K562 (cell line): ENCODE results near the gene CEP350. TPM values are rescaled to one million over a fixed set of nuclear protein-coding genes. Genes with fewer than 3 reads are reported as not detected.
A peak's percentile ranks its signal among the peaks of the same experiment; 100 is the strongest.

Experiments used
- ATAC-seq: fragments of 200-7000 bp; cut with Tn5 transposase; 3 replicates; pipeline ENCODE4 v1.9.1; 2020; ENCODE audit warnings: moderate library complexity
- BruUV-seq: library from RNA; stranded (reverse); fragments of 400-500 nt; replicated peaks from 2 replicates; lab custom pipeline; 2021; lab: Mats Ljungman, UMichigan
- CTCF ChIA-PET: fragments of 300-600 bp; formaldehyde crosslinking; extraction: SDS; loops from one replicate; lab custom pipeline; 2021; ENCODE audit warnings: low intra/inter-chr PET ratio; lab: Yijun Ruan, JAX
- POLR2A ChIA-PET: fragments of 300-600, 350-650 bp; sonication (Branson Sonifier 250); formaldehyde crosslinking; extraction: SDS; loops from one replicate; lab custom pipeline; 2021; ENCODE audit warnings: antibody characterized with exemption, inconsistent platforms; lab: Yijun Ruan, JAX
- DNase-seq, 4 experiments: peaks; one replicate each; pipeline versions ENCODE4 v3.0.0 to v3.0.0-alpha.2; 2011 to 2018; ENCODE audit warnings: low spot score in 3 of 4, mixed read lengths in 3 of 4; ENCODE audit errors: extremely low read depth in 1 of 4
- FAIRE-seq: peaks from 2 replicates; lab custom pipeline; 2011; peaks lifted over from hg19 to GRCh38; lab: Jason Lieb, UNC
- H2AFZ ChIP-seq: 2 replicates; pipeline ENCODE4 v1.6.0; 2011; ENCODE audit warnings: low read depth, low read length, control low read depth, inconsistent platforms
- H3K27ac ChIP-seq: fragments of 200-600 bp; 3 replicates; pipeline ENCODE4 v1.8.0; 2011; ENCODE audit warnings: low read depth, mild to moderate bottlenecking, control low read depth, inconsistent platforms, low read length, moderate library complexity, mixed read lengths; ENCODE audit errors: extremely low read depth
- H3K27me3 ChIP-seq, 2 experiments: fragments of 300-600 bp in 1 of 2; 2 replicates in 1 of 2; 3 replicates in 1 of 2; pipeline versions ENCODE4 v1.6.0 to v1.8.0; 2011; ENCODE audit warnings: inconsistent platforms in 2 of 2, low read length in 2 of 2, mild to moderate bottlenecking in 1 of 2, mixed read lengths in 1 of 2, moderate library complexity in 1 of 2; ENCODE audit not compliant: control insufficient read depth in 2 of 2, insufficient read depth in 2 of 2
- H3K36me3 ChIP-seq: fragments of 300-600 bp; 3 replicates; pipeline ENCODE4 v1.8.0; 2011; ENCODE audit warnings: mild to moderate bottlenecking, low read length, inconsistent platforms; ENCODE audit not compliant: control insufficient read depth, insufficient read depth
- H3K4me1 ChIP-seq, 2 experiments: fragments of 200-600 bp in 1 of 2; replicated peaks in 1 of 2; 2 replicates in 1 of 2; 3 replicates in 1 of 2; pipeline versions ENCODE4 v1.5.1 to v1.8.0; 2011; ENCODE audit warnings: inconsistent platforms in 2 of 2, low read length in 2 of 2, mild to moderate bottlenecking in 1 of 2, mixed read lengths in 1 of 2, moderate library complexity in 1 of 2; ENCODE audit not compliant: control insufficient read depth in 2 of 2, insufficient read depth in 2 of 2
- H3K4me2 ChIP-seq: 2 replicates; pipeline ENCODE4 v1.6.1; 2011; ENCODE audit warnings: low read length, control low read depth, inconsistent platforms, mixed read lengths; ENCODE audit not compliant: insufficient read depth
- H3K4me3 ChIP-seq: fragments of 200-600 bp; sonication (generic), shearing (Covaris generic); 2 replicates; pipeline ENCODE4 v1.5.1; 2016; ENCODE audit warnings: control low read depth, inconsistent platforms
- H3K79me2 ChIP-seq: fragments of 200-600 bp; 3 replicates; pipeline ENCODE4 v1.8.0; 2011; ENCODE audit warnings: low read length, inconsistent platforms; ENCODE audit not compliant: control insufficient read depth, insufficient read depth
- H3K9ac ChIP-seq, 2 experiments: 2 replicates each; pipeline versions ENCODE4 v1.6.0 to v1.6.1; 2011; ENCODE audit warnings: low read depth in 2 of 2, low read length in 2 of 2, control low read depth in 1 of 2, inconsistent platforms in 1 of 2, mild to moderate bottlenecking in 1 of 2, mixed read lengths in 1 of 2; ENCODE audit not compliant: insufficient read depth in 1 of 2
- H3K9me1 ChIP-seq: one replicate; pipeline ENCODE4 v1.6.0; 2011; ENCODE audit warnings: inconsistent platforms, mild to moderate bottlenecking, low read length, moderate library complexity; ENCODE audit not compliant: control insufficient read depth, insufficient read depth
- H3K9me3 ChIP-seq: replicated peaks from 2 replicates; pipeline ENCODE4 v1.5.1; 2011; ENCODE audit warnings: low read depth, low read length, inconsistent platforms; ENCODE audit not compliant: control insufficient read depth, insufficient read depth
- H4K20me1 ChIP-seq: replicated peaks from 2 replicates; pipeline ENCODE4 v1.6.1; 2011; ENCODE audit warnings: low read length, inconsistent platforms, mixed read lengths; ENCODE audit not compliant: control insufficient read depth, insufficient read depth
- MEF2D ChIP-seq: conservative IDR thresholded peaks from 2 replicates; pipeline ENCODE4 v1.6.1; 2016; ENCODE audit warnings: low read depth, missing genetic modification characterization, missing compliant biosample characterization
- MEIS2 ChIP-seq: fragments of 450-650 bp; IDR thresholded peaks from 2 replicates; pipeline ENCODE4 v1.6.1; 2014; ENCODE audit warnings: mild to moderate bottlenecking; ENCODE audit not compliant: partially characterized antibody
- NEUROD1 ChIP-seq: fragments of 150-350 bp; IDR thresholded peaks from 2 replicates; pipeline ENCODE4 v1.6.1; 2014; ENCODE audit warnings: borderline replicate concordance, low read length, low read depth; ENCODE audit not compliant: partially characterized antibody
- NFIC ChIP-seq: fragments of 450-650 bp; IDR thresholded peaks from 2 replicates; pipeline ENCODE4 v1.6.1; 2017; ENCODE audit warnings: mild to moderate bottlenecking, inconsistent platforms
- PHB2 ChIP-seq: fragments of 450-650 bp; IDR thresholded peaks from 2 replicates; pipeline ENCODE4 v1.6.1; 2017; ENCODE audit warnings: low read depth
- PHF20 ChIP-seq: fragments of 450-650 bp; IDR thresholded peaks from 2 replicates; pipeline ENCODE4 v1.6.1; 2018; ENCODE audit not compliant: partially characterized antibody
- PPARD ChIP-seq: fragments of 250-450 bp; sonication (Bioruptor Pico); IDR thresholded peaks from 2 replicates; pipeline ENCODE4 v1.8.0; 2022; ENCODE audit warnings: inconsistent platforms, mild to moderate bottlenecking, moderate library complexity
- PRPF4 ChIP-seq: fragments of 200-400 bp; formaldehyde crosslinking; IDR thresholded peaks from one replicate; pipeline ENCODE4 v1.6.1; 2017; ENCODE audit warnings: low read length, low read depth, mild to moderate bottlenecking; ENCODE audit not compliant: insufficient read depth, poor library complexity, severe bottlenecking
- RCOR1 ChIP-seq, 2 experiments: IDR thresholded peaks; 2 replicates each; pipeline ENCODE4 v1.6.1; 2012; ENCODE audit warnings: low read depth in 2 of 2, low read length in 2 of 2, borderline replicate concordance in 1 of 2, improper control_type of control experiment in 1 of 2
- TAF7 ChIP-seq: fragments of 450-650 bp; IDR thresholded peaks from 2 replicates; pipeline ENCODE4 v1.6.1; 2016; ENCODE audit warnings: missing genetic modification characterization, missing compliant biosample characterization
- ZBTB43 ChIP-seq: sonication (generic); formaldehyde crosslinking; IDR thresholded peaks from 2 replicates; pipeline ENCODE4 v1.8.0; 2023; ENCODE audit warnings: mild to moderate bottlenecking, missing genetic modification reagents
- ZNF134 ChIP-seq: fragments of 250-450 bp; sonication (Bioruptor Pico); conservative IDR thresholded peaks from 2 replicates; pipeline ENCODE4 v1.4.0; 2020
- ZNF197 ChIP-seq: fragments of 200-800 bp; sonication (Bioruptor generic); IDR thresholded peaks from 2 replicates; pipeline ENCODE4 v1.6.1; 2016; ENCODE audit warnings: low read depth, missing genetic modification characterization, missing compliant biosample characterization
- ZNF217 ChIP-seq: sonication (generic); formaldehyde crosslinking; IDR thresholded peaks from 2 replicates; pipeline ENCODE4 v1.8.0; 2022; ENCODE audit warnings: mild to moderate bottlenecking, missing genetic modification reagents
- ZNF586 ChIP-seq: fragments of 450-650 bp; formaldehyde crosslinking; conservative IDR thresholded peaks from 2 replicates; pipeline ENCODE4 v1.4.0; 2020; ENCODE audit warnings: mild to moderate bottlenecking, moderate library complexity
- ZNF764 ChIP-seq: fragments of 250-450 bp; sonication (Bioruptor Pico); IDR thresholded peaks from 2 replicates; pipeline ENCODE4 v1.4.0; 2020; ENCODE audit warnings: low read depth, mild to moderate bottlenecking, moderate library complexity
- WGBS: fragments of 100-300 bp; shearing (Covaris generic); methylation state at CpG from one replicate; pipeline ENCODE4 v1.1.6; 2016; ENCODE audit warnings: low coverage, mixed read lengths; ENCODE audit not compliant: insufficient coverage; ENCODE audit errors: missing lambda C conversion rate; 5-methylcytosine and 5-hydroxymethylcytosine counted together
- in situ Hi-C: fragments of 300-500 bp; cut with MboI; formaldehyde crosslinking; loops from 4 replicates; pipeline ENCODE4 v1.15.0; 2018; ENCODE audit warnings: inconsistent platforms, mixed read lengths
- intact Hi-C: fragments of 100-400 bp; cut with micrococcal nuclease; formaldehyde crosslinking; loops from 2 replicates; pipeline ENCODE4 v1.14.2; 2022
- polyA plus RNA-seq, 8 experiments: library from polyadenylated mRNA; depleted of rRNA in 4 of 8; stranded (reverse) in 5 of 8; unstranded in 3 of 8; fragments of >200 nt; fragmentation: Nextera tagmentation in 2 of 8; fragmentation: Illumina TruSeq in 1 of 8; extraction: Ambion mirVana in 2 of 8; extraction: Trizol in 1 of 8; gene quantifications; 2 replicates each; pipeline versions ENCODE4 v1.2.1 to v1.2.3, GENCODE V29; 2011 to 2014; ENCODE audit warnings: inconsistent platforms in 1 of 8, missing spikeins in 1 of 8
- total RNA-seq, 7 experiments: library from RNA; depleted of rRNA in 6 of 7; stranded (reverse); fragments of >200 nt in 6 of 7; fragmentation: Illumina TruSeq in 2 of 7; extraction: Trizol in 2 of 7; gene quantifications; 2 replicates each; pipeline versions ENCODE4 v1.2.1 to v1.2.3, GENCODE V29; 2011 to 2021; ENCODE audit warnings: low replicate concordance in 1 of 7

The CEP350 gene
- total and polyA plus RNA-seq, 9 of the 15 experiments (the other 6 are each of a cell fraction or from before 2014, with no cell fraction given), result 8.3 to 64.3 (median 28.0) TPM

GRCh38 chr1:179966551-179966950, 11.9 kb downstream of the CEP350 start:
- H3K4me3 ChIP-seq, result no peak overlapping the region
- in situ Hi-C loops (no loop called here), intact Hi-C loops (no loop called here)
- H3K79me2 ChIP-seq, result peaks cover 94% of the 10 kb centered on the region
- peaks cover 6% of the 10 kb centered on the region for H3K9me3 ChIP-seq
- H3K4me1 ChIP-seq, result peaks cover 5% of the 10 kb centered on the region in 2 experiments; a peak in 3 of 5 replicates
- DNase-seq, result no peak
- H3K9ac ChIP-seq, result no peak overlapping the region
- H3K9me1 ChIP-seq, result no peaks in the 10 kb centered on the region
- no peaks in the 10 kb centered on the region for H3K27me3 ChIP-seq
- ATAC-seq, result no peak
- peaks cover 9% of the 10 kb centered on the region; the same call in 2 of the 3 replicates for H3K36me3 ChIP-seq
- H3K27ac ChIP-seq, result no peak overlapping the region
- POLR2A ChIA-PET, result interaction anchor here (0.6 to 1.9 kb wide), 2 partner anchors 11 to 88 kb away, joined by 5 to 9 read pairs; no protein-coding TSS in a partner anchor
- TF ChIP-seq NFIC, result peak; percentile 5; the same call in 1 of the 2 replicates
- TF ChIP-seq ZNF197, result no peak
- TF ChIP-seq PHF20, result no peak
- TF ChIP-seq ZNF134 (CRISPR knock-in tag), result no peak
- no peak for TF ChIP-seq PRPF4
- TF ChIP-seq, all 486 proteins: peak for 1
- Histone ChIP-seq H2AFZ (no peak overlapping the region), H4K20me1 (peaks cover 4% of the 10 kb centered on the region; the same call in 1 of the 2 replicates), H3K4me2 (no peak overlapping the region)
- CTCF ChIA-PET, result no interaction called here
- no peak for FAIRE-seq
- no TSS peak for BruUV-seq

GRCh38 chr1:179968284-179968993, 13.8 kb downstream of the CEP350 start:
- H3K4me1 ChIP-seq, result peaks cover 16 to 17% of the 10 kb centered on the region in 2 experiments; a peak in 4 of 5 replicates
- DNase-seq (no peak), ATAC-seq (no peak), FAIRE-seq (no peak)
- intact Hi-C loops (no loop called here), in situ Hi-C loops (no loop called here)
- no peak overlapping the region for H3K4me2 ChIP-seq
- no peak overlapping the region for H3K9ac ChIP-seq
- peaks cover 6% of the 10 kb centered on the region for H3K9me3 ChIP-seq
- no TSS peak for BruUV-seq
- no peaks in the 10 kb centered on the region for H3K27me3 ChIP-seq
- ChIA-PET POLR2A (interaction anchor here (0.7 to 1.5 kb wide), 2 partner anchors 10 to 159 kb away, joined by 3 to 7 read pairs; no protein-coding TSS in a partner anchor), CTCF (no interaction called here)
- H3K79me2 ChIP-seq, result peaks cover 89% of the 10 kb centered on the region
- H4K20me1 ChIP-seq, result peaks cover 12% of the 10 kb centered on the region
- 91% methylated on average over 6 of the region's 6 CpGs for WGBS
- no peak overlapping the region for H2AFZ ChIP-seq
- H3K4me3 ChIP-seq, result no peak overlapping the region
- H3K36me3 ChIP-seq, result peaks cover 9% of the 10 kb centered on the region
- no peak overlapping the region for H3K27ac ChIP-seq
- H3K9me1 ChIP-seq, result no peaks in the 10 kb centered on the region
- TF ChIP-seq ZNF764 (no peak), PHB2 (no peak), ZBTB43 (CRISPR knock-in tag) (no peak), NEUROD1 (no peak), ZNF217 (no peak), RCOR1 (IDR thresholded peaks at IDR 0.05; ENCODE audit: borderline replicate concordance in 1 of 2, low read depth in 2 of 2, low read length in 2 of 2) (no peak), MEIS2 (no peak), PPARD (no peak), ZNF586 (CRISPR knock-in tag) (no peak), TAF7 (no peak), MEF2D (no peak)
